ENCODE results near the gene CFAP46. TPM values are rescaled to one million over a fixed set of nuclear protein-coding genes. Genes with fewer than 3 reads are reported as not detected.

CFAP46 gene
- total RNA-seq, 2 experiments from 2014 or later = not detected

DNA sequence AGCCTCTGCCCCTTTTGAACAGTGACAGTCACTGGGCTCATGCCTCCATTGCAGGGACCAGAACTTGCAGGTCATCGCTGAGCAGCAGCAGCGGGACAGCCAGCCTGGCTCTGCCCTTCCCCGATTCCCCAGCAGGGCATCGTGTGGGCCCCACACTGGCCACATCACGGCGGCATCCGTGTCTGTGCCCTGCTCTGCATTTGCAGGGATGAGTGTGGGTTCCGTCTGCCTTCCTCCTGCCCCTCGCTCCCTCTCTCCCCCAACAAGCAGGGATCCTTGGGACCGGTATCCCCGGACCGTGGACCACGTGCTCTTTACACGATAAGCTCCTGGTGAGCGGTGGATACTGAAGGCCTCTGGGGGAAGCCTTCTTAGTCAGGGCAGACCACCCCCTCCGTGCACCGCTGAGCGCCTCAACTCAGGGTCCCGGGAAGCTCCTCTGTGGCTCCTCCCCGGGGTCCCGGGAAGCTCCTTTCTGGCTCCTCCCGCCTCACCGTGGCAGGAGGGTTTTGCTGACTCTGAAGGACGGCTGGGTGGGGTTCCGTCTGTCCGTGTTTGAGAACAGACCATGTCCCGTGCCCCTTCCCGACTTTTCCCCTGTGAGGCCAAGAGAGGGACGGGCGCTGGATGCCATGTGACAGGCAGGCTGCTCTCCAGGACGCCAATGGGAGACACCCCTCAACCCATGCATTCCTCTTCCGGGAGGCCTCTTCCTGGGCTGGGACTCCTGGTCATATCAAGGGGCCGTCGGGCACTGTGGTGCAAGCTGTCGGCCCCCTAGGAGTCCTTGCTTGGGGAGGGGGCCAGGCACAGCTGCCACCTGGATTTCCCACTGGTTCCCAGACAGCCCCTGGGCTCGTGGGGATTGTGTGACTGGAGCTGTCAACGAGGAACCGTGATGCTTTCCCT lies 132.9 kb downstream of the CFAP46 start:
- no peaks in the 10 kb centered on the region for H3K4me1 Mint-ChIP-seq (ENCODE audit: low read depth)
- no peak overlapping the region for H3K27ac Mint-ChIP-seq
- ChIA-PET POLR2A (no interaction called here), CTCF (no interaction called here)
- no peaks in the 10 kb centered on the region for H3K36me3 Mint-ChIP-seq (ENCODE audit: low read depth)
- no peaks in the 10 kb centered on the region for H3K9me3 Mint-ChIP-seq (ENCODE audit: insufficient read depth)
- no peak for DNase-seq
- no peak for ATAC-seq
- H3K4me3 Mint-ChIP-seq = no peak overlapping the region
- no peaks in the 10 kb centered on the region for H3K27me3 Mint-ChIP-seq (ENCODE audit: low read depth)

DNA sequence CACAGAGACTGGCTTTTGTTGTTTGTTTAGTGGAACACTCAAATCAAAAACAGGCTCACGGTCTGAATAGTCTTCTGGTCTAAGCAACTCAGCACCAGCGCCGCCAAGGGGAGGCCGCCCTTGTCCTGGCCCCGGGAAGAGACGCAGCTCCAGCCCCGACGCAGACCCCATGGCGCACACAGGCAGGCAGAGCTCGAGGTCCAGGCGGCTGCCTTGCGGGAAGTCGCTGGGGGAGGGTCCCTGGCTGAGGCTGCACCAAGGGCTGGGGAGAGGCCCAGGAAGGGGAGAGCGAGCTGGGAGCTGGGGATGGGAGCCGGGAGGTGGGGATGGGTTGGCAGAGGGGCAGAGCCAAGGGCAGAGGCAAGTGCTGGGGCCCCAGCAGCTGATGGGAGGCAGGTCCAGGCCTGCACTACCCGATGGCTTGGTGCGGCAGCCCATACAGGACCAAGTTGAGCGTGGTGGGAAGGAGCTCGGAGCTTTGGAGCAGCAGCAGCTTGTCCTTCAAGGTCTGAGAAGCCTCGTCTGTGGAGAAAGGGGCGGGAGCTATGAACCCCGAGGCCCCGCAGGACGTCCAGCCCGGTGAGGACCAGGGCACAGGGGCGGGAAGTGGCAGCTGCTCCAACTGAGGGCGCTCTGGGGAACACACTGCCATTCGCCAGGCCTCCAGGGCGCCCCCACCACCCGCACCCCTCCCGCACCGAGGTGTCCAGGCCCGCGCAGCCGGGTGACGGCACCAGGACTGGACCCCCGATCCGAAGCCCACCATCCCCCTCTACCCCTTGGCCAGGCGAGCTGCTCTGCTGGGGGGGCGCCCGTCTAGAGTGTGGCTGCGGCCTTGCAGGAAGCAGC lies 133.8 kb downstream of the CFAP46 start:
- CTCF ChIA-PET = no interaction called here
- H3K9me3 Mint-ChIP-seq (ENCODE audit: insufficient read depth) = no peaks in the 10 kb centered on the region
- H3K4me1 Mint-ChIP-seq (ENCODE audit: low read depth) = no peaks in the 10 kb centered on the region
- no peak for ATAC-seq
- no peak overlapping the region for H3K27ac Mint-ChIP-seq
- POLR2A ChIA-PET = no interaction called here
- DNase-seq = no peak
- no peaks in the 10 kb centered on the region for H3K36me3 Mint-ChIP-seq (ENCODE audit: low read depth)
- no peaks in the 10 kb centered on the region for H3K27me3 Mint-ChIP-seq (ENCODE audit: low read depth)
- H3K4me3 Mint-ChIP-seq = no peak overlapping the region

DNA sequence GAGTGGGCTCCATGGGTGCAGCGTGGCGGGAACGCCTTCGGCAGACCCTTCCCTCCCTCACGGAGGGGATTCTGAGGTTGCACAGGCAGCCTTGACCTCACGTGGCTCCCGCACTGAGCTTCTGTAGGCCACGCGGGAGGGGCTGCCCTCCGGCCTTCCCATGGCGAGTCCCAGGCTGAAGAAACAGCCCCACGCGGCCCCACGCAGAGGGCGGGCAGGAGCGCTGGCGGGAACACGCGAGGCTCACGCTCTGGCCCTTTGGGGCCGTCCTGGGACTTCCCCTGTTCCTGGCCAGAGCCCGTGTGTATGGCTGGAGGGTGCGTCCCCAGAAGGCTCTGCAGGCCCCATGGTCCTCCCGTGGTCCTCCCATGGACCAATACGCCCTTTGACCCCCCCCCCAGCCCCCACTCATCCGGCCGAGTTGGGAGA lies 134.7 kb downstream of the CFAP46 start:
- DNase-seq = no peak
- Mint-ChIP-seq H3K4me3 (no peak overlapping the region), H3K9me3 (ENCODE audit: insufficient read depth) (no peaks in the 10 kb centered on the region), H3K36me3 (ENCODE audit: low read depth) (no peaks in the 10 kb centered on the region), H3K27me3 (ENCODE audit: low read depth) (no peaks in the 10 kb centered on the region), H3K27ac (no peak overlapping the region), H3K4me1 (ENCODE audit: low read depth) (no peaks in the 10 kb centered on the region)
- CTCF ChIA-PET = no interaction called here
- no peak for ATAC-seq
- POLR2A ChIA-PET = no interaction called here

DNA sequence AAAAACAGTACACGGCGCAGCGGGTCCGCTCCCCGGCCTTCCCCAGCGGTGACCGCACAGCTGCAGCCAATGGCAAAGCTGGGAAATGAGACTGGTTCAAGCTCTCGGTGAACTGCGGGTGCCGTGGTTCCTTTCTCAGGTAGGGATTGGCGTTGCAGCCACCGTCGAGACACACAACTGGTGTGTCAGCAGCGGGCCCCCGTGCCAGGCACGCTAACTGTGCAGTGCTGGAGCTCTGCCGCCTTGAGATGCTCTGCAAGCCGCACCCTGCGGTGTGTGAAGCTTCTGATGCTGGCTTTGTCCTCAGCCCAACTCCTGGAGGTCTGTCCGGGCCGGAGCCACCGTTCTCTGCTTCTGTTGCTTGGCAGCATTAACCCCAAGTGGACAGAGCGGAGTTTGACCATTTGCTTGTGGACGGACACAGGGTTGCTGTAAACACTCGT lies 135.8 kb downstream of the CFAP46 start:
- Mint-ChIP-seq H3K36me3 (ENCODE audit: low read depth) (no peaks in the 10 kb centered on the region), H3K4me3 (no peak overlapping the region), H3K27me3 (ENCODE audit: low read depth) (no peaks in the 10 kb centered on the region), H3K4me1 (ENCODE audit: low read depth) (no peaks in the 10 kb centered on the region), H3K27ac (no peak overlapping the region), H3K9me3 (ENCODE audit: insufficient read depth) (no peaks in the 10 kb centered on the region)
- CTCF ChIA-PET = no interaction called here
- ATAC-seq (no peak), DNase-seq (no peak)
- POLR2A ChIA-PET = no interaction called here

DNA sequence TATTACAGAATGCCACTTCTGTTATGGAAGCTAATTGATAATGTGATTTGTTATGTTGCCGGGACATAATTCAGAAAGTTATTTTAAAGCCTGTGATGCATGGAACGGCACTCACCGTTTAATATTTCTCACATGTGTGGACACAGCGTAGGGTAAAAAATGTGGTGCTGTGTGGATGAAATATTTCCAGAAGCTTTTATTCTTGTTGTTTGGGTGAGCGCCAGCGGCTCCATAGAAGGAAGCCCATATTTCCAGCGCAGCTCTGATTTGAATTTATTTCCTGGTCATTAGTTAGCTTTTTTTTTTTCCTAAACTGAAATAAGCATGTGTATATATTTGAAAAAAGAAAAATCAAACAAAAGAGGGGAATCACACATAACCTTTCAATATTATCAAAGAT lies 136.3 kb downstream of the CFAP46 start:
- DNase-seq (no peak), ATAC-seq (no peak)
- Mint-ChIP-seq H3K27ac (no peak overlapping the region), H3K27me3 (ENCODE audit: low read depth) (no peaks in the 10 kb centered on the region), H3K36me3 (ENCODE audit: low read depth) (no peaks in the 10 kb centered on the region), H3K9me3 (ENCODE audit: insufficient read depth) (no peaks in the 10 kb centered on the region), H3K4me3 (no peak overlapping the region), H3K4me1 (ENCODE audit: low read depth) (no peaks in the 10 kb centered on the region)
- CTCF ChIA-PET = no interaction called here
- POLR2A ChIA-PET = no interaction called here

DNA sequence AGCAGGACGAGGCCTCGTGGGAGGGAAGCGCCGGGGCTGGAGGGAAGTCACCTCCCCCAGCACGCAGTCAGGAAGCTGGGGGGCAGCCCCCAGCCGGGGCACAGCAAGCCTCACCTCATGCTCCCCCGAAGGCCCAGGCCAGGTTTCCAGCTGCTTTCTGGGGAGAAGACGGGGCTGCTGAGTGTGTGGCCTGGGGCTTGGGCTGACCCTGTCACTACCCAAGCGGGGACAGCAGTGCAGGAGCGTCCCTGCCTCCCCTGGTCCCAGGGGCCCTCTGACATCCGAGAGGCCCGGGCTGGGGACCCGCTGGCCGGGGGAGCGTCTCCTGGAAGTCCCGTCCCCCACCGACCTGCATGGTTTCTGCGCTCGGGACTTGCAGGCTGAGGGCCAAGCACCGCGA lies 136.8 kb downstream of the CFAP46 start:
- Mint-ChIP-seq H3K27ac (no peak overlapping the region), H3K4me1 (ENCODE audit: low read depth) (no peaks in the 10 kb centered on the region), H3K9me3 (ENCODE audit: insufficient read depth) (no peaks in the 10 kb centered on the region), H3K27me3 (ENCODE audit: low read depth) (no peaks in the 10 kb centered on the region), H3K36me3 (ENCODE audit: low read depth) (no peaks in the 10 kb centered on the region), H3K4me3 (no peak overlapping the region)
- no peak for ATAC-seq
- no peak for DNase-seq
- ChIA-PET CTCF (no interaction called here), POLR2A (no interaction called here)

DNA sequence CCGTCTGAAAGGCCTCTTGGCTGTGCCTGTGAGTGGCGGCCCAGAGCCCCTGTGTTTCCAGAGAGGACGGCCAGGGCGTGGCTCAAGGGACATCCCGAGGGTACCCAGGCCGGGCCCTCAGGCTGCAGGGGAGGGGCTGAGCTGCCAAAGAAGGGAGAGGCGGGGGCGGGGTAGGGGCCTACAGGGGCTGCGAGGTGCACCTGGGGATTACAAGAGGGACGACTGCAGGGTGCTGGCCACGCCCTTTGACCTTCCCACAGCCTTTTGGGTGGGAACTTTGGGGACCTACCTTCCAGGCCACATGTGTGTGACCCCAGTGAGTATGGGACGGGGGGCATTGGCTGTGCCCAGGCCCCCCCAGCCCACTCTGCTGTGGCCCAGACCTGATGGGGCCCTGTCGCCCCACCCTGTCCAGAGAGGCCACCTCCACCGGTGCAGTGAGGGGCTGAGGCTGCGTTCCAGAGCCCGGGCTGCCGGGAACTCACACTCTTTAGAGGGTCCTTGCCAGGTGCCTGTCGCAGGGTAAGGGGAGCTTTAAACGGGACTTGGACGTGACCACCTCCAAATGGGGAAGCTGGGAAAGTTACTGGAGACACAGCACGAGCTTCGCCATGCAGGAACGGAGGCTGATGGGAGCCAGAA lies 137.5 kb downstream of the CFAP46 start:
- POLR2A ChIA-PET = no interaction called here
- CTCF ChIA-PET = no interaction called here
- Mint-ChIP-seq H3K36me3 (ENCODE audit: low read depth) (no peaks in the 10 kb centered on the region), H3K27me3 (ENCODE audit: low read depth) (no peaks in the 10 kb centered on the region), H3K4me1 (ENCODE audit: low read depth) (no peaks in the 10 kb centered on the region), H3K27ac (no peak overlapping the region), H3K9me3 (ENCODE audit: insufficient read depth) (no peaks in the 10 kb centered on the region), H3K4me3 (no peak overlapping the region)
- ATAC-seq (no peak), DNase-seq (no peak)

DNA sequence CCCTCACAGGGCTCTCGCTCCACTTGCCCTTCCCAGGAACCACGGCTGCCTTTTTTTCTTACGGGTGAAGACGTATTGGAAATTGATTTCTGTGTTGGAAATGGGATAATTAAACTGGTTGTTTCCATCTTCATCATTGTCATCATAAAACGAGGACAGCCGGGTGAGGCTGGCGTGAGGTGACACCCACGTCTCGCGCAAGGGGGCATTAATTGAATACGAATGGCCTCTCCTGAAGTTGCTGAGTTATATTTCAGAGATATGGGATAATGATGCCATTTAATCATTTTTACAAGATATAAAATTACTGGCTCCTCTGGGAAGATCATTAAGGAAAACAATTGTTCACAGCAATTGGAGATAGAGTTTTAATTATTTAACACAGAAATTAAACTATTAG lies 138.1 kb downstream of the CFAP46 start:
- CTCF ChIA-PET = no interaction called here
- POLR2A ChIA-PET = no interaction called here
- Mint-ChIP-seq H3K27ac (no peak overlapping the region), H3K27me3 (ENCODE audit: low read depth) (no peaks in the 10 kb centered on the region), H3K9me3 (ENCODE audit: insufficient read depth) (no peaks in the 10 kb centered on the region), H3K4me1 (ENCODE audit: low read depth) (no peaks in the 10 kb centered on the region), H3K4me3 (no peak overlapping the region), H3K36me3 (ENCODE audit: low read depth) (no peaks in the 10 kb centered on the region)
- ATAC-seq (no peak), DNase-seq (no peak)

DNA sequence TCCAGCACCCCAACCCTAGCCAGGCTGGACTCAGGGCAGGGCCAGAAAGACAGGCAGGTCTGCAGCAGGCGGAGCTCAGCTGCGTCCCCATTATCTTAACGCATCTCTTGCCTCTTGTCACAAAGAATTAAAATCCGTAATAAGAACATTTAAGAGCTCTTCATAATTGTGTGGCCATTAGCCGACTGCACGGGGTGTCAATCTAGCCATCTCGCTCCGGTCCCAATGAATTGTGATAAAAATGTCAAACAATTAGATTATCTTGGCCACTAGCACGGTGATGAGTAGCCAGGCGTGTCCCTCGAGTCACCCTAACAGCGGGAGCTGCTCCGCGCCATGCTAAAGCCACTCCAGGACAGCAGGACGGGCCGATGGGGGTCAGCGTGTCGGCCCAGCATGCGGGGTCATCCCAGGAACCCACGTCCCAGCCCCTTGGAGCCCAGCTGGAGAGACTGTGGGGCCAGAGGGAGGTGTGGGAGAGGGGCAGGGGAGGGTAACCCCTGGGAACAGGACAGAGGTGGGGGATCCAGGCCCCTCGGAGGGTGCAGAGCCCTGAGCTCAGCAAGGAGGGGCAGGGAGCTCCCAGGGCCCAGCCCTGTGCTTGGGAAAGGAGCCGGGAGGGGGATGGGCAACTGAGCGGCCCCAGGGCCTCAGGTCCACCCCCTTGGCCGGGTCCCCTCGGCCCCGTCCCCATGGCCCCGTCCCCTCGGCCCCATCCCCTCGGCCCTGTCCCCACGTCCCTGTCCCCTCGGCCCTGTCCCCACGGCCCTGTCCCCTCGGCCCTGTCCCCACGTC lies 138.8 kb downstream of the CFAP46 start:
- Mint-ChIP-seq H3K4me1 (ENCODE audit: low read depth) (no peaks in the 10 kb centered on the region), H3K4me3 (no peak overlapping the region), H3K27ac (no peak overlapping the region), H3K36me3 (ENCODE audit: low read depth) (no peaks in the 10 kb centered on the region), H3K27me3 (ENCODE audit: low read depth) (no peaks in the 10 kb centered on the region), H3K9me3 (ENCODE audit: insufficient read depth) (no peaks in the 10 kb centered on the region)
- ATAC-seq (no peak), DNase-seq (no peak)
- ChIA-PET CTCF (no interaction called here), POLR2A (no interaction called here)

DNA sequence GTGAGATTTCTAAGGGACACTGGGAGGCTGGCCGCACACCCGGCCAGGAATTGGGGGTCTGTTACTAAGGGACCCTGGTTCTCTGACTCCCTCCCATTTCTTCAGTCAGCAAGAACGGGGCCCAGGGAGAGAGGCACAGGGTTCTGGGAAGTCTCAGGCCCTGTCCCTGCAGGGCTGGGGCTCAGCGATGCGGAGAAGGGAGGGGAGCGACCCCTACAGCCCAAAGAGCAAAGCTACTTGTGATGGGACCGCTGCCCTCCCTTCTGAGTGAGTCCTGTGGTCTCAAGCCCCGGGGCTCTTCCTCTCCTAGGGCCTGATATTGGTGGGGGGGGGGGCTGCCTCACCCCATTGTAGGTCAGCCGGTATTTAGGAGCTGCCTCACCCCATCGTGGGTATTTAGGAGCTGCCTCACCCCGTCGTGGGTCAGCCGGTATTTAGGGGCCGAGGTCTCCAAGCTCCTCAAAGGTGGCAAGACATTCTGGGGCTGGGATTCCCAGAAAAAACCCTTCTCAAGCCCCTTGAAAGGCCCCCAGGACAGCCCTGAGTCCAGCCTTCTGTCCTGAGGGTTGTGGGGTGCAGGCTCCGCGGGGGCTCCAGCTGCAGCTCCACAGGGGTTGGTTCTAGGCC lies 139.6 kb downstream of the CFAP46 start:
- no peak for ATAC-seq
- no peak overlapping the region for H3K27ac Mint-ChIP-seq
- H3K4me1 Mint-ChIP-seq (ENCODE audit: low read depth) = no peaks in the 10 kb centered on the region
- ChIA-PET CTCF (no interaction called here), POLR2A (no interaction called here)
- H3K9me3 Mint-ChIP-seq (ENCODE audit: insufficient read depth) = no peaks in the 10 kb centered on the region
- H3K4me3 Mint-ChIP-seq = no peak overlapping the region
- no peak for DNase-seq
- no peaks in the 10 kb centered on the region for H3K27me3 Mint-ChIP-seq (ENCODE audit: low read depth)
- no peaks in the 10 kb centered on the region for H3K36me3 Mint-ChIP-seq (ENCODE audit: low read depth)

DNA sequence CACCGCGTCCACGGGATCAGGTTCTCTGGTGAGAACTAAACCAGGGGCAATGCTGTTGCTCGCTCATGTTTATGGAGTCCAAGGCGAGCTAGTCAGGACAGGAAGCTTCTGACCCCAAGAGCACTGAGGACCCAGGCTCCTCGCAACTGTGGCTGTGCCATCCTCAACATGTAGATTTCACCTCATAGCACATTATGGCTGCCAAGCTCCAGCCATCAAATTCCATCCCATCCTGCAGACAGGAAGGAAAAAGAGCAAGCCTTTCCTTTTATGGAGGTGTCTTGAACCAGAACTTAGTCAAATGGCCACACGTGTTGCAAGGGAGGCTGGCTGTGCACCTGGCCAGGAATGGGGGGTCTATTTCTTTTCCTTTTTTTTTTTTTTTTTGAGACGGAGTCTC lies 140.3 kb downstream of the CFAP46 start:
- ATAC-seq = no peak
- CTCF ChIA-PET = no interaction called here
- POLR2A ChIA-PET = no interaction called here
- Mint-ChIP-seq H3K4me1 (ENCODE audit: low read depth) (no peaks in the 10 kb centered on the region), H3K4me3 (no peak overlapping the region), H3K27ac (no peak overlapping the region), H3K27me3 (ENCODE audit: low read depth) (no peaks in the 10 kb centered on the region), H3K9me3 (ENCODE audit: insufficient read depth) (no peaks in the 10 kb centered on the region), H3K36me3 (ENCODE audit: low read depth) (no peaks in the 10 kb centered on the region)
- DNase-seq = no peak
